NOMO-1 treated with dmso at 0.1 percent for 144 hours (cell line): ENCODE data around the gene FAM13C.

ENCODE experiments used
- DNase-seq: peaks from one replicate; lab custom pipeline; 2025; ENCODE audit not compliant: unreplicated experiment; lab: John Stamatoyannopoulos, UW

The FAM13C gene

GRCh38 chr10:59319854-59320253 lies 42.5 kb downstream of the FAM13C start:
- DNase-seq: no peak

GRCh38 chr10:59317066-59317465 lies 45.3 kb downstream of the FAM13C start:
- no peak for DNase-seq

GRCh38 chr10:59315465-59315864 lies 46.9 kb downstream of the FAM13C start:
- DNase-seq: no peak

- no peak for DNase-seq
These were observed 48.1 kb downstream of the FAM13C start for GRCh38 chr10:59314268-59314667.

- no peak for DNase-seq
These were observed 50.1 kb downstream of the FAM13C start for GRCh38 chr10:59312247-59312646.

- no peak for DNase-seq
These were observed 51.3 kb downstream of the FAM13C start for GRCh38 chr10:59311025-59311424.

- DNase-seq: no peak
These were observed 51.9 kb downstream of the FAM13C start for GRCh38 chr10:59310324-59310914.

- no peak for DNase-seq
These were observed 57.7 kb downstream of the FAM13C start for GRCh38 chr10:59304521-59305097.

- no peak for DNase-seq
These were observed 59.3 kb downstream of the FAM13C start for GRCh38 chr10:59303018-59303417.

GRCh38 chr10:59302381-59302780 lies 60.0 kb downstream of the FAM13C start:
- DNase-seq: no peak

- DNase-seq: no peak
These were observed 61.1 kb downstream of the FAM13C start for GRCh38 chr10:59301067-59301754.

GRCh38 chr10:59300386-59300785 lies 62.0 kb downstream of the FAM13C start:
- DNase-seq: no peak

GRCh38 chr10:59299933-59300332 lies 62.4 kb downstream of the FAM13C start:
- DNase-seq: no peak

- DNase-seq: no peak
These were observed 71.9 kb downstream of the FAM13C start for GRCh38 chr10:59290448-59290847.

GRCh38 chr10:59289853-59290252 lies 72.5 kb downstream of the FAM13C start:
- no peak for DNase-seq

- no peak for DNase-seq
These were observed 74.6 kb downstream of the FAM13C start for GRCh38 chr10:59287587-59288255.

GRCh38 chr10:59285848-59286247 lies 76.5 kb downstream of the FAM13C start:
- DNase-seq: no peak

GRCh38 chr10:59285073-59285472 lies 77.3 kb downstream of the FAM13C start:
- DNase-seq: no peak

GRCh38 chr10:59284118-59284975 lies 78.0 kb downstream of the FAM13C start:
- DNase-seq: no peak

- DNase-seq: no peak
These were observed 78.8 kb downstream of the FAM13C start for GRCh38 chr10:59283456-59284091.

GRCh38 chr10:59281861-59282260 lies 80.5 kb downstream of the FAM13C start:
- no peak for DNase-seq
